HG02852 (cell line): ENCODE results near the gene DCAF8L2.
"Not testable (repeated sequence)": the region's sequence is repeated elsewhere in the genome, so short reads cannot be mapped to it uniquely, and the experiment has no call there.

Experiments used
- ATAC-seq: cut with Tn5 transposase; IDR thresholded peaks from one replicate; pipeline ENCODE4 v1.9.1; 2021; ENCODE audit warnings: mild to moderate bottlenecking, moderate library complexity; ENCODE audit not compliant: unreplicated experiment

Gene DCAF8L2

GRCh38 chrX:27590044-27590443, at the start of gene DCAF8L2:
Gene DCAF8L2 (plus strand): TSS chrX:27590344. CDS start chrX:27746896, 156,552 bp downstream.
- ATAC-seq: no peak

- not testable (repeated sequence) for ATAC-seq
Observed at GRCh38 chrX:27541161-27541560, 49.0 kb upstream of the DCAF8L2 start.

GRCh38 chrX:27548624-27549023, 41.5 kb upstream of the DCAF8L2 start:
- ATAC-seq: no peak

- no peak for ATAC-seq
Observed at GRCh38 chrX:27549688-27550087, 40.5 kb upstream of the DCAF8L2 start.

DNA sequence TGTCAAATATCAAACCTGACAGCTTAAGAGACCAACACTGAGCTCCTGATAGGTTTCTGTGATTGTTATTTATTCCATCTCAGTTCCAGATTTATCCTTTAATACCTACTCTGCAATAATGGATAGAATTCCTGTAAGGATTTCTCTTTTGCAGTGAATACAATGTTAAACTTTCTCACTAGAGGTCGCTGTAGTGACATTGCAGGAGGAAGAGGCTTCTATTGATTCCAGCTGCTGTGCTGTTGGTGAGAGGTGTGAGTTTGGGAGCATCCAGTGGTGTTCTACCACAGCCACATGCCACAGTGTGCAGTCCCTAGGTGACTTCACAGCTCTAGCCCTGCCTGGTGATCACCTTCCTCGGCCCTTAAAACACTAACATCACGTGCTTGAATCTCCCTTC, 34.6 kb upstream of the DCAF8L2 start:
- no peak for ATAC-seq

DNA sequence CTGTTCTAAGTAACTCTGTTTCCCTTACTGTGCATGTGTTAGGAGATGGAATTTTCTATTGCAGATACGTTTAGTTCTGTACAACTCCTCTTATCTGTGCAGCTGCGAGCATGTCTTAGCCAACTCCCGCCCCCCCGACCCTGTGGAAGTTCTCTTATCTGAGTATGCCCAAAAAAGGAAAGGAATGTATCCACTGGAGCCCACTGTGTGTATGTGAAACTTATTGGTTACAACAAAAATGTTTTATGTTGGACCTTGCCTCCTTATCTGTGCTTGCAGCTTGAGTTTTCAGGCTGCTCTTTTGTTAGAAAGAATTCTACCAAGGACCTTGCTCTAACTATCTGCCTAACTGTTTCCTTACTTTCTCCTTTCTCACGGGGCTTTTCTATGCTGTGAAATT, 24.2 kb upstream of the DCAF8L2 start:
- no peak for ATAC-seq

GRCh38 chrX:27571164-27571563, 19.0 kb upstream of the DCAF8L2 start:
- no peak for ATAC-seq

- ATAC-seq: no peak
Observed at GRCh38 chrX:27575565-27575964, 14.6 kb upstream of the DCAF8L2 start.

DNA sequence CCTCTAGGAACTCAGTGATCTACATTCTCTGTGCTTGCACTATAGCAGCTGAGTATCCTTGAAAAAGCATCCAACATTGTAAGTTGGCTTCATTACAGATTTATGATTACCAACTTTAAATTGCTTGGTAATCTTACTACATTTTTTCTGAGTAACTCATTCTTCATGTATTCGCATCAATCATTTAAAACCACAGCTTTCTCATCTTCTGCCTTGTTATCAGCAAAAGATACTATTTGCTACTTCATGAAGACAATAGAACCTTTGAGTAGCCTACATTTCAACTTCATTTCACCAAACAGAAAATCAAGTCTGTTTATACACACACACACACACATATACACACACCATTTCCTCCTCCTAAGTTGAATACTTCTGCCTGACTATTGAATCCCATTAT, 6.2 kb upstream of the DCAF8L2 start:
- no peak for ATAC-seq

- ATAC-seq: no peak
Observed at GRCh38 chrX:27591938-27592337, 1.8 kb downstream of the DCAF8L2 start.

DNA sequence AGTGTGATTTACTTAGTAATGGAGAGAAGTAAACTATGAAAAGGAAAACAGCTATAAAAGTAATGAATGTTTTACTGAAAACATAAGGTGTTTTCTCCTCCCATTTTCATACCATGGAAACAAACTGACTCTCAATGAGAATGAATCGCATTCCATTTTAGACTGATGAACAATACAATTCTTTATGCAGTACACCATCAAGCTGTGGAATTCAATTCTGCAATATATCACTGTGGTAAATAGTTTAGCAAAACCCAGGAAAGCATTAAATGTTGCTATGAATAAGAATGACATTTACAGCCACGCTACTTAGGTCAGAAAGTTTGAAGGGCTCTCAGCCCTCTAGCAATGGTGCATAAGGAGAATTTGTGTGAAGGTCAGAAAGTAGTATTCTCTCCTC, 7.4 kb downstream of the DCAF8L2 start:
- ATAC-seq: no peak

GRCh38 chrX:27598312-27598711, 8.2 kb downstream of the DCAF8L2 start:
- ATAC-seq: no peak

- no peak for ATAC-seq
Observed at GRCh38 chrX:27599928-27600327, 9.8 kb downstream of the DCAF8L2 start.

GRCh38 chrX:27600686-27601085, 10.5 kb downstream of the DCAF8L2 start:
- ATAC-seq: no peak

DNA sequence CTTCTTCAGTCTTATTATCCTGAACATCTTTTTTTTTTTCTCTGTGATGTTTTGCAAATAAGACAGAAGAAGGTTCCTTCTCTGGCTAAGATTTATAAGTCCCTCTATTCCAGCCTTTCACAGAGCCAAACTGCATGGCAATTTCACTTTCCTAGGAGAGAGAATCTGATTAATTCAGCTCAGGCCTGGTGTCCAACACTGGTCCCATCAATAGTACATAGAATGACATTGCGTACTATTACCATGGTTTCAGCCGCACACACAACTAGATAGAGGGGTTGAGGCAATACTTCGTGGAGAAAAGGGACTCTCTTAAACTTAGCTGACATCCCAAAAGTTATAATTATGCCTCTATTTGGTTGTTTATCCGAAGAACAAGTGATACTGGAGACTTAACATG, 18.5 kb downstream of the DCAF8L2 start:
- no peak for ATAC-seq

DNA sequence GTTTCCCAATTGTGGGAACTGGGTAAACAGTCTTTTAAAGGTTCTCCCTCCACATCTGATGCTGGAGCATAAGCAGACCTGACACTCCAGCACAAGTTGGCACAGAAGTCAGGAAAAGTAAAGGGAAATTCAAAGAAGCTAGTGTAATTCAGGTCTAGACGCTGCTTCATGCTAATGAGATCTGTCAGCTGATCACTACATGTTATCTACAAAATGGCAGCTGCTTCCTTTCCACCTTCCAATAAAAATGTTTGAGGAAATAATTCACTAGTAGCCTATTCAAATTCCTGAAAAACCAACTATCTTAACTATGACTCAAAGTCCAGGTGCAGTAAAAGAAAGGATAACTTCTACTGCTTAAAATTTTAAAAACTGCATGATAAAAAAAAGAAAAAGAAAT, 29.3 kb downstream of the DCAF8L2 start:
- no peak for ATAC-seq

GRCh38 chrX:27619975-27620374, 29.8 kb downstream of the DCAF8L2 start:
- ATAC-seq: no peak

DNA sequence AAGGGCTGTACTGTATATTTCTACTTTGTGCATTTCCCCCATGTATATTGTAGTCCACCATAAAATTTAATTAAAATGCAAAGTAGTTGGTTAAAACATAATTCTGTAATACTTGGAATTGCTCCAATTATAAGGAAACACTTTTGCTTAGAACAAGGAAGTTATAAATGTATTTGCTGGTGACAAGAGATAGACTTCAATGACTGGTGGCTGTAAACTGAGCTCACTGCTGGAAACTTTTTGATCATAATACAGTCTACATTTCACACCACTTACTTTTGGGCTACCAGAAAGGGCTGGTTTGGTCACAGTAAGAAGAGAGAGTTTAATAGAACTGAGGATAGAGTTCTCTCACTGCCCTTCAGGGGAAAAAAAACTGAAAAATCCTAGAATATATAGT, 32.7 kb downstream of the DCAF8L2 start:
- no peak for ATAC-seq

DNA sequence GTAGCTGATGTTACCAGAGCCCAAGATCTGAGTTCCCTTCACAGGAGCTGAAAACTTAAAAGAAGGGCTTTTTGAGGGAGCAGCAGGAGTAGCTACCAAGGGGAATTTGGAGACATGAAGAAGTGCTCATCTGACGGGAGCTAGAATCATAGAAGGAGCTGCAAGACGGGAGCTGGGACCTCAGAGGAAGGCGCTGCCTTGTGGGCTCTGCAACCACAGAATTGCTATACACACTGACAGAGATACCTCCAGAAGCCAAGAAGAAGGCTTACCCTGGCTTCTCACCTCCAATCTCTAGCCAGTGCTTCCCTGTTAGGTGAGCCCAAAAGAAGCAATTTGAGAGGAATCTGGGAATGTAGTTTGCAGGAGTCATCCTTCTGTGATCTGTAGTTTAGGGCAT, 35.9 kb downstream of the DCAF8L2 start:
- no peak for ATAC-seq

DNA sequence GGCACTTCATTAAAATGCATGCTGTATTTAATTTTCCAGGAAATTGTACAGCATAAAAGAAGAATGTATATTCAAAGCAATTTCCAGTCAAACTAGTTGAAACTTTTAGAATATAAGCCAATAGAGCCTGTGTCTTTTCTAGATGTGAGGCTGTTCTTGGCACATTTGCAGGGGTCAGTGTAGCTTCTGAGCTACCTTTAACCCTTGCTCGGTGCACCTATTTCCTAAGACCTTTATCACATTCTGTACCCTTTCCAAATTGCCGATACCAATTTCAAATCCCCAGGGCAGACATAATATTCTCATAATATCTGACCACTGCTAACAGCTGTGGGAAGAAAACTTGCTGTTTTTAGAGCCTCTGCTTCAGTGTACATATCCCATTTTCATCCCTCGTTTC, 43.2 kb downstream of the DCAF8L2 start:
- no peak for ATAC-seq

GRCh38 chrX:27656581-27656980, 66.4 kb downstream of the DCAF8L2 start:
- no peak for ATAC-seq

DNA sequence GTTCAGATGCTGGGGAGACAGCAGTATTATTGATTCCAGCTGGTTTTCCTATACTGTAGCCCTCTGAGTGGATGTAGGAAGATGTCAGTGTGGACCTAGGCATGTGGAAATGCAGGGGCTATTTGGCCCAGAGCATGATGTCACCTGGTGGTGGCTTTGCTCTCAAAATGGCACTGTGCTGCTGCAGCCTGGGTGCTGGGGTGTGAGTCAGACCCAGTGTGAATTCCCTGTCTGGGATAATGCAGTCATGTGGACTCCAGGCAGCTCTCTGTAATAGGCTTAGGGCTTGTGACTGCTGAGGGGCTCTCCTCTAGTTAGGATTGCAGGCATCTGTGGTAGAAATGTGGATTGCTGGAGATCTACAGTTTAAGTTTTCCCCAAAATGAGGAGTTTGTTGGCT, 70.7 kb downstream of the DCAF8L2 start:
- no peak for ATAC-seq

DNA sequence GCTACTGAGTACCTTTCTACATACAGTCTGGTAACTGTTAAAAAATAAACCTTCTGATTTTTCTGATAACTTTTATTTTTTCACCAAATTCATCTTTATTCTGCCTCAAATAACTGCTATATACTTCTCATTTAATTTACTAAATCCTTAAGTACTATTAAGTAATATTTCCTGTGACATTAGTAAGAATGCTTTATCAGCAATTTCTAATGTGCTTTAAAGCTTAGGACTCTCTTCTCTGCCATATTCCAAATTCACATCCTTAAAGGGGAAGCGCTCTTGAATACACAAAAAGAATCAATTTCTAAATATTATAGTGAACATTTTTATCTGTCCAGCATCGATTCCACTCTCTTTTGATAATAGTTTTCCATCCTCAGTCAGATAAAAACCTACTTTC, 81.1 kb downstream of the DCAF8L2 start:
- ATAC-seq: no peak

- ATAC-seq: no peak
Observed at GRCh38 chrX:27674491-27674890, 84.3 kb downstream of the DCAF8L2 start.
